Stimulated activated effector memory CD8-positive, alpha-beta T cell treated with anti-CD3 and anti-CD28 coated beads, Interleukin-12 subunit alpha, Interleukin-12 subunit beta, amount 100 ng/mL, for 72 hours (primary cell): ENCODE results near the gene NGEF.

Source experiments
- ATAC-seq: fragments of 150-1000 bp; cut with Tn5 transposase; 2 replicates; pipeline ENCODE4 v1.10.0; 2021
- DNase-seq, 2 donors: peaks; one replicate each; pipeline ENCODE4 v3.0.0; 2021 to 2022; ENCODE audit warnings: low spot score in 2 of 2
- H3K27ac Mint-ChIP-seq: one replicate; pipeline ENCODE4 v1.8.0; 2022; ENCODE audit warnings: mild to moderate bottlenecking, mixed read lengths
- H3K36me3 Mint-ChIP-seq: one replicate; pipeline ENCODE4 v1.8.0; 2022; ENCODE audit warnings: mild to moderate bottlenecking, mixed read lengths
- H3K4me1 Mint-ChIP-seq: one replicate; pipeline ENCODE4 v1.8.0; 2022; ENCODE audit warnings: mixed read lengths
- H3K4me3 Mint-ChIP-seq: one replicate; pipeline ENCODE4 v1.8.0; 2022; ENCODE audit warnings: mild to moderate bottlenecking, mixed read lengths
- H3K9me3 Mint-ChIP-seq: one replicate; pipeline ENCODE4 v1.8.0; 2022; ENCODE audit warnings: mixed read lengths

Gene NGEF

DNA sequence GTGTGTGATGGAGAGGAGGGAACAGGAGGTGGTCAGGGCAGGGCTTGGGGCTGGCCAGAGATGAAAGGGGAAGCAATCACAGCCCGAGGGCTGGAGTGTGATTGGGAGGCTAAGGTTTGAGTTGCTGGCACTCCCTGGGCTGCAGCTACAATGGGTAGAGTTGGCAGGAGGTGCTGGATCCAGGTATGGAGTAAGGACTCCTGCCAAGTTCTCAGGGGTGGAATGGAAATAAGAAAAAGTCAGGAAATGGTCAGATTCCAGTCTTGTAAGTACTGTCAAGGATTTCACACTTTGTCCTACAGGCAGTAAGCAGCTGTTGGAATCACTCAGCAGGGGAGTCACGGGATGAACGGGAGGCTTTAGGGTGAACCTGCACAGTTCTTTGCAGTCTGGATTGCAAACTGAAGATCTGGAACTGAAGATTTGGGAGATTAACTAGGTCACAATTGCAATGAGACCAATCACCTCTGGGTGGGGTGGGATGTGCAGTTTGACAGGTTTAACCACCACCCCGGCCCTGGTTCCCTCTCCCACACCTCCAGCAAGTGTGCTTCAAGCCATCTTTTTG is 36.2 kb upstream of the NGEF start:
- ATAC-seq: peak; percentile 64
- Mint-ChIP-seq H3K4me1 (peaks cover 49% of the 10 kb centered on the region), H3K36me3 (peaks cover 5% of the 10 kb centered on the region), H3K27ac (peak overlapping the region; percentile 26), H3K9me3 (no peaks in the 10 kb centered on the region), H3K4me3 (no peak overlapping the region)
- no peak for DNase-seq

DNA sequence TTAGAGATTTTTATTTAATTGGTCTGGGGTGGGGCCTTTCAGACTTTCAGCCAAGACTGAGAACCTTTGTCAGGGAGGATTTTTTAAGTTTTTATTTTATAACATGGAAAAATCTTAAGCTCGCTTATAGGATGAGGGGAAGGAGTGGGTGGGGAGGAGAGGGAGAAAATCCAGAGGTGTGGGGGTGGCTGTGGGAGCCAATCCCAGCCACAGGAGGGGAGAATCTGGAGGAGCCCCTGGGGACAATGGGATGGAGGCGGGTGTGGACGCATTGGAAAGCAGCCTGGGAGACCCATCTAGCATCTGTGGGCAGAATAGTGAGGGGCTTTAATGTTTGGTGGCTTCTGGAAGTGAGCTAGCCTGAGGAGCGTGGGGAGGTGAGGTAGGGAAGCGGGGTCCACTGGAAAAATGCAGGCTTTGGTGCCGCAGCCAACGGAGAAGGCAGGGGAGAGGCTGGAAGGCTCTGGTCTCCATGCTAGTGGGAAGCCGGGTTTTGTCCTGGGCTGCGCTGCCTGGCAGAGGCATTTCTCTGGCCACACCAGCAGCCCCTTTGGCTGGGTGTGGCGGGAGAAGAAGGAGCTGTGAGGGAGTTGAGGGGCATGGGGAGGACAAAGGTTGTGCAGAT is 35.6 kb upstream of the NGEF start:
- H3K4me3 Mint-ChIP-seq: no peak overlapping the region
- peak overlapping the region; percentile 26 for H3K27ac Mint-ChIP-seq
- DNase-seq: no peak
- H3K36me3 Mint-ChIP-seq: peaks cover 5% of the 10 kb centered on the region
- H3K9me3 Mint-ChIP-seq: no peaks in the 10 kb centered on the region
- peaks cover 43% of the 10 kb centered on the region for H3K4me1 Mint-ChIP-seq
- no peak for ATAC-seq

DNA sequence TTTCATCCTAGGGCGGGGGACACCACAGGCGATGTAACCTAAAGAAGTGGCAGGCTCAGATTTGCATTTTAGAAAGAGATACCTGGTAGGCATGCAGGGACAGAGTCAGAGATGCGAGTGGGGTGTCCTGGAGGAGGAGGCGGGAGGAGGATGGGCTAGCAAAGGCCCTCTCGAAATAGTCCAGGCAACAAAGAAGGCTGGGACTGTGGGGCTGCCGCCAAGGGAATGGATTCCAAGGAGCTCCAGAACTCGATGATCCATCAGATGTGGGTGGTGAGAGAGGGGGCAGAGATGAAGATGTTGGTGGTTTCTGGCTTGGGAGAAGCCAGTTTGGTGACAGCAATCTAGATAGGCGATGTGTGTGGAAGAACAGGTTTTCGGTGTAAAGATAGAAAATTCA is 34.6 kb upstream of the NGEF start:
- ATAC-seq: no peak
- H3K27ac Mint-ChIP-seq: no peak overlapping the region
- no peak overlapping the region for H3K4me3 Mint-ChIP-seq

DNA sequence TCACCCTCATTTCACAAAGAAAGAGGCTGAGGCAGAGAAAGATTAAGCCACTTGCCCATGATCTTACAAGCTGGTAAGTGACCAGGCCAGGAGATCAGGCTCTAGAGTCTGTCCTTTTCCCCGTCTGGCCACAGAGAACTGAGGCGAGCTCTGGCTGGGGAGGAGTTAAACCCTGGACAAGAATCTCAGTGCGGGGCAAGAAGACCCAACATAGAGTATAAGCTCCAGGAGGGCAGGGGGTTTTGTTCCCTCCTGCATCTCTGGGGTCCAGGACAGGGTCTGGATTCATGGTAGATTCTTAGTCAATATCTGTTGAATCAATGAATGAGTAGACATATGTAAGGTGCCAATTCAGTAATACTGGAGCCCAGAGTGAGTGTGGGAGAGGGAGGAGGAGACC is 34.1 kb upstream of the NGEF start:
- H3K27ac Mint-ChIP-seq: no peak overlapping the region
- H3K4me1 Mint-ChIP-seq: peaks cover 42% of the 10 kb centered on the region
- no peaks in the 10 kb centered on the region for H3K9me3 Mint-ChIP-seq
- DNase-seq (no peak), ATAC-seq (no peak)
- H3K36me3 Mint-ChIP-seq: peaks cover 5% of the 10 kb centered on the region
- no peak overlapping the region for H3K4me3 Mint-ChIP-seq

More for the DNA sequence above, 34.6 kb upstream of the NGEF start:
- Mint-ChIP-seq H3K9me3 (no peaks in the 10 kb centered on the region), H3K4me1 (peaks cover 42% of the 10 kb centered on the region), H3K36me3 (peaks cover 5% of the 10 kb centered on the region)
- DNase-seq: no peak

GRCh38 chr2:233044974-233045605 is 32.0 kb upstream of the NGEF start:
- ATAC-seq: no peak
- Mint-ChIP-seq H3K4me1 (peaks cover 27% of the 10 kb centered on the region), H3K36me3 (peaks cover 5% of the 10 kb centered on the region), H3K4me3 (no peak overlapping the region), H3K9me3 (no peaks in the 10 kb centered on the region), H3K27ac (no peak overlapping the region)
- no peak for DNase-seq

DNA sequence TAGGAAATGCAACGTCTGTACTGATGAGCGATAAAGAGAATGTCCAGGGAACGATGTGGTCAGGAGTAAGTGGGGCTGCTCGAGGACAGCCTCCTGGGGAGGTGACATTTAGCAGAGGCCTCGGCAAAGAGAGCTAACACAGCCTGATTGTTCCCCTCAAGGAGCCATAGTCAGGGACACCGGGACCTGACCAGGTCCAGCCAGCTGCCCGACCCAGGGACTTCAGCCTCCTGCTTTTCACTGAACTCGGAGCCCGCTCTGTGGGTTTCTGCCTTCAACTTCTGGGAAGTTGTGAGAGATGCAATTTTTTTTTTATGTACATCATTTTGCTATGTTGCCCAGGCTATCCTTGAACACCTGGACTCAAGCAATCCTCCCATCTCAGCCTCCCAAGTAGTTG is 29.5 kb upstream of the NGEF start:
- no peak overlapping the region for H3K27ac Mint-ChIP-seq
- no peak for DNase-seq
- H3K36me3 Mint-ChIP-seq: no peaks in the 10 kb centered on the region
- no peak overlapping the region for H3K4me3 Mint-ChIP-seq
- no peaks in the 10 kb centered on the region for H3K9me3 Mint-ChIP-seq
- ATAC-seq: no peak
- H3K4me1 Mint-ChIP-seq: peaks cover 5% of the 10 kb centered on the region

DNA sequence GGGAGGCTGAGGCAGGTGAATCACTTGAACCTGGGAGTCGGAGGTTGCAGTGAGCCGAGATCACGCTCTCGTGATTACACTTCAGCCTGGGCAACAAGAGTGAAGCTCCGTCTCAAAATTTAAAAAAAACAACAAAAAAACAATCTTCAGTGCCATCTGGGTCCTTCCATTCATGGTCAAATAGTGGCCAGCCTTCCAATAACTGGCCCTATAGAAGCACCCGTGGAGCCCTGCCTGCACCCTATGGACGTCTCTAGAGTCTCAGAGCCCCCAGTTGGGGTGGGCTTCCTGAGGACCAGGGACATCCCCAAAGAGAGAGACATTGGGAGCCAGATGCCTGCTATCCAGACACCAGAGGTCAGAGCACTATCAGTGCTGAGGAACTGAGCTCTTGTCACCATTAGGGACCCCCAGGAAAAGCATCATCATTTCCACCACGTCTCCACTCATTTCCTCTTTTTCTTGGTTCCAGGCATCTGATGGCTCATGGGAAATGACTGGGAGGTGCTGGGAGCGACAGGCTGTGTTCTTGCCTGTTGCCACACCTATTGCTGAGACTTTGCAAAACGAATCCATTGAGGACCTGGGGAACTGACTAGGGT is 28.8 kb upstream of the NGEF start:
- no peak overlapping the region for H3K4me3 Mint-ChIP-seq
- no peaks in the 10 kb centered on the region for H3K4me1 Mint-ChIP-seq
- H3K9me3 Mint-ChIP-seq: no peaks in the 10 kb centered on the region
- DNase-seq: no peak
- H3K36me3 Mint-ChIP-seq: no peaks in the 10 kb centered on the region
- no peak overlapping the region for H3K27ac Mint-ChIP-seq
- ATAC-seq: no peak

DNA sequence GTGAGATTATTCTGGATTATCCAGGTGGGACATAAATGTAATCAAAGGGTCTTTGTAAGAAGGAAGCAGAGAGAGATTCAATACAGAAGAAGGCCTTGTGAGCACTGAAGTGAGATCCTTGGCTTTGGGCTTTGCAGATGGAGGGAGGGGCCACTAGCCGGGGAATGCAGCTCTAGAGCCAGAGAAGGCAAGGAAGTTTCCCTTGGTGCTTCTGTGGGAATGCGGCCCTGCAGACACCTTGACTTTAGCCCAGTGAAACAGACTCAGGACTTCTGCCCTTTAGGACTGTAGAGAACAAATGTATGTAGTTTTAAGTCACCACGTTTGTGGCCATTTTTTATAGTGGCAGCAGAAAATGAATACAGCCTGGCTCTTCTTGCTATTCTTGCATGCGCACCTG is 27.5 kb upstream of the NGEF start:
- H3K27ac Mint-ChIP-seq: no peak overlapping the region
- no peaks in the 10 kb centered on the region for H3K4me1 Mint-ChIP-seq
- no peak for ATAC-seq
- H3K36me3 Mint-ChIP-seq: no peaks in the 10 kb centered on the region
- no peak for DNase-seq
- H3K9me3 Mint-ChIP-seq: no peaks in the 10 kb centered on the region
- no peak overlapping the region for H3K4me3 Mint-ChIP-seq

GRCh38 chr2:233039846-233040530 is 26.9 kb upstream of the NGEF start:
- no peaks in the 10 kb centered on the region for H3K36me3 Mint-ChIP-seq
- H3K4me3 Mint-ChIP-seq: no peak overlapping the region
- no peak for ATAC-seq
- H3K27ac Mint-ChIP-seq: no peak overlapping the region
- no peaks in the 10 kb centered on the region for H3K9me3 Mint-ChIP-seq
- no peak for DNase-seq
- H3K4me1 Mint-ChIP-seq: no peaks in the 10 kb centered on the region

- no peak overlapping the region for H3K4me3 Mint-ChIP-seq
- H3K36me3 Mint-ChIP-seq: no peaks in the 10 kb centered on the region
- no peak for ATAC-seq
- H3K4me1 Mint-ChIP-seq: no peaks in the 10 kb centered on the region
- H3K27ac Mint-ChIP-seq: no peak overlapping the region
- H3K9me3 Mint-ChIP-seq: no peaks in the 10 kb centered on the region
- DNase-seq: no peak
These were observed 26.3 kb upstream of the NGEF start for GRCh38 chr2:233039212-233039845.

- ATAC-seq (no peak), DNase-seq (no peak)
- H3K36me3 Mint-ChIP-seq: no peaks in the 10 kb centered on the region
- no peaks in the 10 kb centered on the region for H3K4me1 Mint-ChIP-seq
- no peak overlapping the region for H3K4me3 Mint-ChIP-seq
- no peaks in the 10 kb centered on the region for H3K9me3 Mint-ChIP-seq
- no peak overlapping the region for H3K27ac Mint-ChIP-seq
These were observed 24.0 kb upstream of the NGEF start for GRCh38 chr2:233037078-233037477.

GRCh38 chr2:233036162-233036838 is 23.2 kb upstream of the NGEF start:
- Mint-ChIP-seq H3K27ac (no peak overlapping the region), H3K4me1 (no peaks in the 10 kb centered on the region), H3K4me3 (no peak overlapping the region), H3K9me3 (no peaks in the 10 kb centered on the region), H3K36me3 (no peaks in the 10 kb centered on the region)
- DNase-seq (no peak), ATAC-seq (no peak)

DNA sequence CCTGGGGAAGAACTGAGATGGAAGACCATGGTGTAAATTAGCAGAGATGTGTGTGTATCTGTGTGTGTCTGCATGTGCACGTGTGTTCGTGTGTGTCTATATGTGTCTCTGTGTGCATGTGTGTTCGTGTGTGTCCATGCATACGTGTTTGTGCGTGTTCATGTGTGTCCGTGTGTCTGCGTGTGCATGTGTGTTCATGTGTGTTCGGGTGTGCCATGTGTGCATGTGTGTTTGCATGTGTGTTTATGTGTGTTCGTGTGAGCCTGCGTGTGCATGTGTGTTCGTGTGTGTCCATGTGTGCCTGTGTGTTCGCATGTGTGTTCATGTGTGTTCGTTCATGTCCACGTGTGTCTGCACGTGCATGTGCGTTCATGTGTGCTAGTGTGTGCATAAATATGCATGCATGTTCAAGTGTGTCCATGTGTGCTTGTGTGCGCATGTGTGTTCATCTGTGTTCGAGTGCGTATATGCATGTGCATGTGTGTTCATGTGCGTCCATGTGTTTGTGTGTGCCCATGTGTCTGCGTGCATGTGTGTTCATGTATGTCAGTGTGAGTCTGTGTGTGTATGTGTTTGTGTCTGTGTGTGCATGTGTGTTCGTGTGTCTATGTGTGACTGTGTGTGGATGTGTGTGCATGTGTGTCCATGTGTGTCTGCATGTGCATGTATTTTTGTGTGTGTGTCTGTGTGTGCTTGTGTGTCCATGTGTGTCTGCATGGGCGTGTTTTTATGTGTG is 22.5 kb upstream of the NGEF start:
- H3K4me1 Mint-ChIP-seq: no peaks in the 10 kb centered on the region
- no peaks in the 10 kb centered on the region for H3K36me3 Mint-ChIP-seq
- H3K9me3 Mint-ChIP-seq: no peaks in the 10 kb centered on the region
- H3K4me3 Mint-ChIP-seq: no peak overlapping the region
- no peak for DNase-seq
- H3K27ac Mint-ChIP-seq: no peak overlapping the region
- no peak for ATAC-seq

DNA sequence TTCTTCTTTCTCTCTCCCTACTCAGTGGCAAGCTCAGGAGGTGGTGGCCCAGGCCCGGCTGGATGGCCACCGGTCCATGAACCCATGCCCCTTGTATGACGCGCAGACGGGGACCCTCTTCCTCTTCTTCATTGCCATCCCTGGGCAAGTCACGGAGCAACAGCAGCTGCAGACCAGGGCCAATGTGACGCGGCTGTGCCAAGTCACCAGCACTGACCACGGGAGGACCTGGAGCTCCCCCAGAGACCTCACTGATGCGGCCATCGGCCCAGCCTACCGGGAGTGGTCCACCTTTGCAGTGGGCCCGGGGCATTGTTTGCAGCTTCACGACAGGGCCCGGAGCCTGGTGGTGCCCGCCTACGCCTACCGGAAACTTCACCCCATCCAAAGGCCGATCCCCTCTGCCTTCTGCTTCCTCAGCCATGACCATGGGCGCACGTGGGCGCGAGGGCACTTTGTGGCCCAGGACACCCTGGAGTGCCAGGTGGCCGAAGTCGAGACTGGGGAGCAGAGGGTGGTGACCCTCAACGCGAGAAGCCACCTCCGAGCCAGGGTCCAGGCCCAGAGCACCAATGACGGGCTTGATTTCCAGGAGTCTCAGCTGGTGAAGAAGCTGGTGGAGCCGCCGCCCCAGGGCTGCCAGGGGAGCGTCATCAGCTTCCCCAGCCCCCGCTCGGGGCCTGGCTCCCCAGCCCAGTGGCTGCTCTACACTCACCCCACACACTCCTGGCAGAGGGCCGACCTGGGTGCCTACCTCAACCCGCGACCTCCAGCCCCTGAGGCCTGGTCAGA is 21.2 kb upstream of the NGEF start:
- no peaks in the 10 kb centered on the region for H3K36me3 Mint-ChIP-seq
- H3K4me3 Mint-ChIP-seq: no peak overlapping the region
- H3K9me3 Mint-ChIP-seq: no peaks in the 10 kb centered on the region
- ATAC-seq (no peak), DNase-seq (no peak)
- H3K27ac Mint-ChIP-seq: no peak overlapping the region
- H3K4me1 Mint-ChIP-seq: no peaks in the 10 kb centered on the region
